ENCODE data around the gene COMTD1.

COMTD1 gene

GRCh38 chr10:75280236-75280635 is 44.5 kb upstream of the COMTD1 start:
- Histone ChIP-seq H3K27ac (no peak overlapping the region), H3K36me3 (ENCODE audit: control insufficient read depth, insufficient read depth, low read length) (no peaks in the 10 kb centered on the region), H3K27me3 (ENCODE audit: control insufficient read depth, insufficient read depth, low read length) (no peaks in the 10 kb centered on the region), H3K4me2 (ENCODE audit: low read length) (no peak overlapping the region), H3K9ac (no peak overlapping the region), H3K9me3 (ENCODE audit: control insufficient read depth, low read length) (no peaks in the 10 kb centered on the region), H3K4me1 (peaks cover 14% of the 10 kb centered on the region), H3K79me2 (no peaks in the 10 kb centered on the region), H2AFZ (no peak overlapping the region), H3K4me3 (ENCODE audit: low read depth, low read length) (no peak overlapping the region)
- TF ChIP-seq, protein P1, sequence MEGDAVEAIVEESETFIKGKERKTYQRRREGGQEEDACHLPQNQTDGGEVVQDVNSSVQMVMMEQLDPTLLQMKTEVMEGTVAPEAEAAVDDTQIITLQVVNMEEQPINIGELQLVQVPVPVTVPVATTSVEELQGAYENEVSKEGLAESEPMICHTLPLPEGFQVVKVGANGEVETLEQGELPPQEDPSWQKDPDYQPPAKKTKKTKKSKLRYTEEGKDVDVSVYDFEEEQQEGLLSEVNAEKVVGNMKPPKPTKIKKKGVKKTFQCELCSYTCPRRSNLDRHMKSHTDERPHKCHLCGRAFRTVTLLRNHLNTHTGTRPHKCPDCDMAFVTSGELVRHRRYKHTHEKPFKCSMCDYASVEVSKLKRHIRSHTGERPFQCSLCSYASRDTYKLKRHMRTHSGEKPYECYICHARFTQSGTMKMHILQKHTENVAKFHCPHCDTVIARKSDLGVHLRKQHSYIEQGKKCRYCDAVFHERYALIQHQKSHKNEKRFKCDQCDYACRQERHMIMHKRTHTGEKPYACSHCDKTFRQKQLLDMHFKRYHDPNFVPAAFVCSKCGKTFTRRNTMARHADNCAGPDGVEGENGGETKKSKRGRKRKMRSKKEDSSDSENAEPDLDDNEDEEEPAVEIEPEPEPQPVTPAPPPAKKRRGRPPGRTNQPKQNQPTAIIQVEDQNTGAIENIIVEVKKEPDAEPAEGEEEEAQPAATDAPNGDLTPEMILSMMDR (IDR thresholded peaks at IDR 0.05): no peak

DNA sequence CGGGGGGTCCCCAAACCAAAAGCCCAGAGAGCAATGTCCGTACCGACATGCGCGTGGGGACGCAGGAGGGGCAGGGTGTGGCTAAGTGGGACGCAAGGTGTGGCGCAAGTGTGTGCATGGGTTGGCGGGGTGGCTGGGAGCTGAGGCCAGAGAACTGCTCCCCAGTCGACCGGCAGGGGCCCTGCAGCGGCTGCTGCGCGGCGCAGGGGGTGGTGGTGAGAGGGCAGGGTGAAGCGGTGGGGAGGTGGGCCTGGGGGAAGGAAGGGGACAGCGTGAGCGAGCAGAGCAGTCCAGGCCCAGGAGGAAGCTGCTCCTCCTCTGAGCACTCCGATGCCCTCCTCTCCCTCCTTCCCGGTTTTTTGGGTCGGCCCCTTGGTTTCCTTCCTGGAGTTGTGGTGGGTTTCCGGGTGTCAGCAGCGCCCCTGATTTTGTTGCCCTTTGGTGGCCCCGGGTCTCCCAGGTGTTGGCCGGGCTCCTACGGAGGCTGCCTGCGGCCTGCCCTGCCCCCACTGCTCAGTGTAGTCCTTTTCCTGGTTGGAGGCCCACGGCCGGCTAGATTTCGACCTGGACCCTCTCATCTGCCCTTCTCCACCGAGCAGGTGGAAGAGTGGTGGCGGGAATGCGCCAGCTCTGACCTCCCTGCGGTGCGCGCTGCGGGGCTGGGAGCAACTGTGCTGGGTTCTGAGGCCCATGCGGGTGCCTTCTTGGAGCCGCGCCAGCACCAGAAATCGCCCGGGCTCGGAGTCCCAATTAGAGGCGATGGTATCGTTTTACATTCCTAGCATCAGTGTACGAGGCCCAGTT is 40.5 kb upstream of the COMTD1 start:
- no peak overlapping the region for H3K4me2 ChIP-seq (ENCODE audit: low read length)
- no peak overlapping the region for H3K27ac ChIP-seq
- H3K4me1 ChIP-seq: peaks cover 5% of the 10 kb centered on the region
- no peaks in the 10 kb centered on the region for H3K27me3 ChIP-seq (ENCODE audit: control insufficient read depth, insufficient read depth, low read length)
- TF ChIP-seq, protein P1 (IDR thresholded peaks at IDR 0.05): no peak
- H3K36me3 ChIP-seq (ENCODE audit: control insufficient read depth, insufficient read depth, low read length): no peaks in the 10 kb centered on the region
- H2AFZ ChIP-seq: peak overlapping the region; percentile 67
- H3K9ac ChIP-seq: no peak overlapping the region
- no peaks in the 10 kb centered on the region for H3K9me3 ChIP-seq (ENCODE audit: control insufficient read depth, low read length)
- H3K4me3 ChIP-seq (ENCODE audit: low read depth, low read length): no peak overlapping the region
- H3K79me2 ChIP-seq: no peaks in the 10 kb centered on the region

GRCh38 chr10:75272896-75273295 is 37.1 kb upstream of the COMTD1 start:
- no peak overlapping the region for H3K27ac ChIP-seq

GRCh38 chr10:75272094-75272493 is 36.3 kb upstream of the COMTD1 start:
- TF ChIP-seq, protein P1 (IDR thresholded peaks at IDR 0.05): no peak
- Histone ChIP-seq H2AFZ (no peak overlapping the region), H3K27ac (no peak overlapping the region)

More at GRCh38 chr10:75272896-75273295, 37.1 kb upstream of the COMTD1 start:
- H3K4me1 ChIP-seq: peaks cover 5% of the 10 kb centered on the region
- TF ChIP-seq, protein P1 (IDR thresholded peaks at IDR 0.05): no peak
- no peaks in the 10 kb centered on the region for H3K79me2 ChIP-seq
- H3K9ac ChIP-seq: no peak overlapping the region
- H2AFZ ChIP-seq: peak overlapping the region; percentile 47
- H3K27me3 ChIP-seq (ENCODE audit: control insufficient read depth, insufficient read depth, low read length): no peaks in the 10 kb centered on the region
- no peaks in the 10 kb centered on the region for H3K9me3 ChIP-seq (ENCODE audit: control insufficient read depth, low read length)
- H3K4me2 ChIP-seq (ENCODE audit: low read length): no peak overlapping the region
- no peaks in the 10 kb centered on the region for H3K36me3 ChIP-seq (ENCODE audit: control insufficient read depth, insufficient read depth, low read length)
- no peak overlapping the region for H3K4me3 ChIP-seq (ENCODE audit: low read depth, low read length)

GRCh38 chr10:75269605-75270004 is 33.8 kb upstream of the COMTD1 start:
- Histone ChIP-seq H3K79me2 (no peaks in the 10 kb centered on the region), H3K36me3 (ENCODE audit: control insufficient read depth, insufficient read depth, low read length) (no peaks in the 10 kb centered on the region), H3K27me3 (ENCODE audit: control insufficient read depth, insufficient read depth, low read length) (no peaks in the 10 kb centered on the region), H3K4me2 (ENCODE audit: low read length) (no peak overlapping the region), H3K27ac (no peak overlapping the region), H3K4me3 (ENCODE audit: low read depth, low read length) (no peak overlapping the region), H3K4me1 (no peaks in the 10 kb centered on the region), H3K9ac (no peak overlapping the region), H2AFZ (no peak overlapping the region), H3K9me3 (ENCODE audit: control insufficient read depth, low read length) (no peaks in the 10 kb centered on the region)
- TF ChIP-seq, protein P1 (IDR thresholded peaks at IDR 0.05): no peak

More at GRCh38 chr10:75272094-75272493, 36.3 kb upstream of the COMTD1 start:
- Histone ChIP-seq H3K4me1 (peaks cover 5% of the 10 kb centered on the region), H3K4me3 (ENCODE audit: low read depth, low read length) (no peak overlapping the region), H3K9ac (no peak overlapping the region), H3K27me3 (ENCODE audit: control insufficient read depth, insufficient read depth, low read length) (no peaks in the 10 kb centered on the region), H3K36me3 (ENCODE audit: control insufficient read depth, insufficient read depth, low read length) (no peaks in the 10 kb centered on the region), H3K9me3 (ENCODE audit: control insufficient read depth, low read length) (no peaks in the 10 kb centered on the region), H3K4me2 (ENCODE audit: low read length) (no peak overlapping the region), H3K79me2 (no peaks in the 10 kb centered on the region)

Data from parathyroid adenoma (tissue), 2 donors.